Esophagus squamous epithelium (tissue), 5 donors: ENCODE data around the gene PMEPA1. TPM values are rescaled to one million over a fixed set of nuclear protein-coding genes. Genes with fewer than 3 reads are reported as not detected.

ENCODE experiments used
- DNase-seq: peaks from one replicate; lab custom pipeline; 2025; lab: John Stamatoyannopoulos, UW
- H3K27ac ChIP-seq, 4 donors: fragments of 200-600 bp; sonication (generic); one replicate each; pipeline ENCODE4 v1.5.1; 2016 to 2019; ENCODE audit warnings: mild to moderate bottlenecking in 1 of 4
- H3K27me3 ChIP-seq, 4 donors: fragments of 200-600 bp; sonication (generic); 1 replicate in 3 of 4; 2 replicates in 1 of 4; pipeline versions ENCODE4 v1.5.1 to v1.6.0; 2017 to 2021; ENCODE audit warnings: antibody characterized with exemption in 1 of 4
- H3K36me3 ChIP-seq, 3 donors: fragments of 200-600 bp; sonication (generic); one replicate each; pipeline ENCODE4 v1.5.1; 2016 to 2019
- H3K4me1 ChIP-seq, 3 donors: fragments of 200-600 bp; sonication (generic); one replicate each; pipeline ENCODE4 v1.5.1; 2017 to 2019
- H3K4me3 ChIP-seq, 4 donors: fragments of 200-600 bp; sonication (generic); 1 replicate in 3 of 4; 2 replicates in 1 of 4; pipeline ENCODE4 v1.5.1; 2016 to 2019; ENCODE audit warnings: mild to moderate bottlenecking in 2 of 4, moderate library complexity in 1 of 4
- H3K9me3 ChIP-seq, 3 donors: fragments of 200-600 bp; sonication (generic); one replicate each; pipeline ENCODE4 v1.5.1; 2016 to 2019
- POLR2A ChIP-seq, 4 donors: fragments of 450-650 bp; IDR thresholded peaks; one replicate each; pipeline ENCODE4 v1.6.1; 2017; ENCODE audit warnings: antibody characterized with exemption in 4 of 4, mild to moderate bottlenecking in 4 of 4, moderate library complexity in 3 of 4
- WGBS, 2 donors: methylation state at CpG; one replicate each; pipeline ENCODE4 v1.1.5; 2018; 5-methylcytosine and 5-hydroxymethylcytosine counted together
- intact Hi-C: fragments of 100-400 bp; cut with DNase I; formaldehyde crosslinking; loops from one replicate; pipeline ENCODE4 v1.15.0; 2022
- total RNA-seq, 4 donors: library from RNA; depleted of rRNA; stranded (reverse); fragments of >200 nt; gene quantifications; one replicate each; pipeline ENCODE4 v1.1.0, GENCODE V29; 2016
- TF ChIP-seq, protein P1 (sequence below), 6 experiments: fragments of 450-650 bp in 4 of 6; fragments of 200-600 bp in 2 of 6; sonication (generic) in 2 of 6; IDR thresholded peaks; one replicate each; pipeline ENCODE4 v1.5.1; 2016 to 2019; ENCODE audit warnings: antibody characterized with exemption in 6 of 6, mild to moderate bottlenecking in 4 of 6, moderate library complexity in 4 of 6
- donor health status: DM: yes; HTN: yes; CAD: no.

The PMEPA1 gene
- total RNA-seq, 4 donors from 2014 or later: 0.95 to 4.6 (median 2.6) TPM

DNA sequence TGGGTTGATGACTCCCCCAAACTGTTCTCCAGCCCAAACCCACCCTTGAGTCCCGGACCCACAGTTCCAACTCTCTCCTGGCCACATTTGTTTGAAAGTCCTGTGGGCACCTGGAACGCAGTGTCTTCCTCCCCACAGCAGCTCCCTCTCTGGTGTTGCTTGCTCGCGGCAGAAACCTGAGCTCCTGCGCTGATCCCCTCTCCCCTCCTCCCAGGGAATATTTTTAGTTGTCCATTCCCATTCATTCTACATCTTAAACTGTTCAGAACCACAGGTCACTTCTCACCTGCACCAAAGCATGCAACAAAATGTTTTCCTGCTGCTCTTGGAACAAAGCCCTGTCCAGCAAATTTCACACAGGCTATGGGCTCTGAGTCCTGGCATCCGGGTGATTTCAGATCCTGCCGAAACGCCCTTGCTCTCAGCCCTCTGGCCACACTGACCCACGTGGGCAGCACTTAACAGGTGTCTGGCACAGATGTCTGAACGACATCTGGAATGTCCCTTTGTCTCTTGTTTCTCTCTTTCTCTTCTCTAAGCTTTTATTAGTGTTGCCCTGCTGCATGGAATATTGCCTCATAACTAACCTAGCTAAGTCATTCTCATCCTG is 27.0 kb upstream of the PMEPA1 start:
- Histone ChIP-seq H3K4me1 (no peaks in the 10 kb centered on the region), H3K27me3 (peaks cover 0 to 8% (median 0%) of the 10 kb centered on the region in 4 donors), H3K36me3 (no peaks in the 10 kb centered on the region), H3K4me3 (no peak overlapping the region), H3K27ac (no peak overlapping the region), H3K9me3 (no peaks in the 10 kb centered on the region)
- 64% methylated on average over 10 of the region's 10 CpGs for WGBS, 2 donors
- DNase-seq: no peak
- intact Hi-C loops: no loop called here
- no peak for TF ChIP-seq POLR2A (IDR thresholded peaks at IDR 0.05)
- TF ChIP-seq, protein P1, sequence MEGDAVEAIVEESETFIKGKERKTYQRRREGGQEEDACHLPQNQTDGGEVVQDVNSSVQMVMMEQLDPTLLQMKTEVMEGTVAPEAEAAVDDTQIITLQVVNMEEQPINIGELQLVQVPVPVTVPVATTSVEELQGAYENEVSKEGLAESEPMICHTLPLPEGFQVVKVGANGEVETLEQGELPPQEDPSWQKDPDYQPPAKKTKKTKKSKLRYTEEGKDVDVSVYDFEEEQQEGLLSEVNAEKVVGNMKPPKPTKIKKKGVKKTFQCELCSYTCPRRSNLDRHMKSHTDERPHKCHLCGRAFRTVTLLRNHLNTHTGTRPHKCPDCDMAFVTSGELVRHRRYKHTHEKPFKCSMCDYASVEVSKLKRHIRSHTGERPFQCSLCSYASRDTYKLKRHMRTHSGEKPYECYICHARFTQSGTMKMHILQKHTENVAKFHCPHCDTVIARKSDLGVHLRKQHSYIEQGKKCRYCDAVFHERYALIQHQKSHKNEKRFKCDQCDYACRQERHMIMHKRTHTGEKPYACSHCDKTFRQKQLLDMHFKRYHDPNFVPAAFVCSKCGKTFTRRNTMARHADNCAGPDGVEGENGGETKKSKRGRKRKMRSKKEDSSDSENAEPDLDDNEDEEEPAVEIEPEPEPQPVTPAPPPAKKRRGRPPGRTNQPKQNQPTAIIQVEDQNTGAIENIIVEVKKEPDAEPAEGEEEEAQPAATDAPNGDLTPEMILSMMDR (IDR thresholded peaks at IDR 0.05): no peak

DNA sequence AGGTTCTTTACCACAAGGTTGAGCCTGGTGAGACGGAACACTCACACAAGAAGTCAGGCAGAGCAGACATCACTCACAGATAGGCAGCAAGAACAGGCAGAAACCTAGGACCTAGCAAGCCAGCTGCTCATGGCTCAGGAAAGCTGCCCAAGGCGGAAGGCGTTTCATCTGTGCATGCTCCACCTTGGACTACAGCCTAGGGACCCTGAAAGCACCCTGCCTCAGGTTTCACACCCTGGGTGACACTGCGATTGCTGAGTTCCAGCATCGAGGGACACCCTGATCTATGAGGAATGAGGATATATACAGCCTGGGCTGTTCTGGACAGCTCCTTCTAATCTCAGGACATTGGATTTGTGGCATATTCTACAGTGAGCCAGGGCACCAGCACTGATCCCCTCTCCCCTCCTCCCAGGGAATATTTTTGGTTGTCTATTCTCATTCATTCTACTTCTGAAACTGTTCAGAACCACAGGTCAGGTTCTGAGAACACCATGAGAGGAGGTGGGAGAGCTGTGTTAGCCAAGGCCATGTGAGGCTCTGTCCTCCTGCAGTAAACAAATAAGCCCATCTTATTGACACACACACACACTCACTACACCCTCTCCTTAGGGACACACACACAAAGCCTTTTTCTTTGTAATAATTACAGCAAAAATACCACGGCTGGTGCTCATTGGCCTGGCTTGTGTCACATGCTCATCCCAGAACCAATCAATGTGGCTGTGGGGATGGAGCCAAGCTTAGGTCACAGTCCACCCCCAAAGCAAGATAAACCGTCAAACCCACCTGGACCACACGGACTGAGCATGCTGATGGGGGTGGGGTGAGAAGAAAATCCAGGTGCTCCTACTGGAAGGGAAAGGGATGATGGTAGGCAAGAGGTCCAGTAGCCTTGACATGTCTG is 26.3 kb upstream of the PMEPA1 start:
- Histone ChIP-seq H3K9me3 (no peaks in the 10 kb centered on the region), H3K27ac (no peak overlapping the region), H3K4me1 (no peaks in the 10 kb centered on the region), H3K27me3 (peaks cover 0 to 8% (median 0%) of the 10 kb centered on the region in 4 donors), H3K36me3 (no peaks in the 10 kb centered on the region), H3K4me3 (no peak overlapping the region)
- intact Hi-C loops: no loop called here
- DNase-seq: no peak
- TF ChIP-seq, protein P1 (IDR thresholded peaks at IDR 0.05): no peak
- no peak for TF ChIP-seq POLR2A (IDR thresholded peaks at IDR 0.05)
- WGBS, 2 donors: 72 to 87% methylated on average over 4 to 7 of the region's 8 CpGs

DNA sequence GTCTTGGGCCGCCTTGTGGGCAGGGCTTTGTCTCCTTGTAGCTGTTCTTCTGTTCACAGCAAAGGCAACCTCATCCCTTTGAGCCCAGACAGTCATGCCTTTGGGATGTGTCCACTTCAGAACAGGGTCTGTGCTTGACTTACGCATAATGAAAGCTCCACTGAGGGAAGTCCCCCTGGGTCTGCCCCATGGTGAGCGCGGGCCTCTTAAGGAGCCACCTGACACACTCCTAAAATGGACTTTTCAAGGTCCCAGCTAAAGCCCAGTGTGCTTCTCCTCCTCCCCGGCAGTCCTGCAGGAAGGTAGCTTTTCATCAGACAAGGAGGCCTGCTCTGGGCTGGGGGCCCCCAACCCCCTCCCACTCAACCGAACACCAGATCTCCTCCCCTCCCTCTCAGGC is 24.9 kb upstream of the PMEPA1 start:
- no peak overlapping the region for H3K27ac ChIP-seq
- intact Hi-C loops: no loop called here
- peaks cover 0 to 6% (median 0%) of the 10 kb centered on the region in 3 donors for H3K4me1 ChIP-seq
- no peak for DNase-seq
- WGBS, 2 donors: 67 to 81% methylated on average over 1 to 5 of the region's 6 CpGs
- H3K9me3 ChIP-seq: no peaks in the 10 kb centered on the region
- H3K27me3 ChIP-seq: peaks cover 0 to 8% (median 0%) of the 10 kb centered on the region in 4 donors
- no peak overlapping the region for H3K4me3 ChIP-seq
- TF ChIP-seq, protein P1 (IDR thresholded peaks at IDR 0.05): no peak
- no peak for TF ChIP-seq POLR2A (IDR thresholded peaks at IDR 0.05)
- no peaks in the 10 kb centered on the region for H3K36me3 ChIP-seq

DNA sequence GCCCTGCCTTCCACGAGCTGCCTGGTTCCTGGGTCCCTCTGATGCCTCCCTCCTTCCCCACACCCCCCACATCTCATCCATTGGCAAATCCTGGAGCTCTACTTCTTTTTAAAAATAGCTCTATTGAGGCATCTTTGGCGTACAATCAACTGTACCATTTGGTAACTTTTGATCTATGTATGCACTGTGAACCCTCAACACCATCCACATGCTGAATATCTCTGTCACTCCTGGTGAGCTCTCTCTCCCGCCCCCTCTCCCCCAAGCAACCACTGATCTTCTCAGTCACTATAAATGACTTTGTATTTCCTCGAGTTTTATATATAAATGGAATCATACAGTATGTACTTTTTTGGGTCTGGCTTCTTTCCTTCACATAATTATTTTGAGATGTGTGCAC is 22.4 kb upstream of the PMEPA1 start:
- H3K27ac ChIP-seq: no peak overlapping the region
- no peak for DNase-seq
- H3K4me3 ChIP-seq: no peak overlapping the region
- WGBS, 2 donors: 50 to 68% methylated on average over 4 of the region's 4 CpGs
- intact Hi-C loops: no loop called here
- peaks cover 0 to 10% (median 0%) of the 10 kb centered on the region in 4 donors for H3K27me3 ChIP-seq
- H3K9me3 ChIP-seq: no peaks in the 10 kb centered on the region
- H3K36me3 ChIP-seq: no peaks in the 10 kb centered on the region
- H3K4me1 ChIP-seq: peaks cover 0 to 6% (median 0%) of the 10 kb centered on the region in 3 donors
- TF ChIP-seq, protein P1 (IDR thresholded peaks at IDR 0.05): no peak
- no peak for TF ChIP-seq POLR2A (IDR thresholded peaks at IDR 0.05)

DNA sequence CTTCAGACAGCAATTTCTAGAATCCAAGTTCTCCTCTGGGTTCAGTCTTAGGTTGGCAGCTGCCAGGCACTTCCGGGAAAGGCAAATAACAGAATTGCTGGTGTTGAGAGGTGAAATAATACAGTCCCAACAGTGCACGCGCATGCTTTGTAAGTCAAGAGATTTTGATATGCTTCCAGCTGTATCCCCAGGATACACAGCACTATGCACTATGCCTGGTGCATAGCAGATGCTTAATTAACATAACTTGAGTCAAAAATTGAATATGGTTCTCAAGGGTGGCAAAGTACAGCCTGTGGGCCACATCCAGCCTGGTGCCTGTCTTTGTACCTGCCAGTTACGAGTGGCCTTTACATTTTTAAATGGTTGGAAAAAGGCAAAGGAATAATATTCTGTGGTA is 18.9 kb upstream of the PMEPA1 start:
- H3K36me3 ChIP-seq: no peaks in the 10 kb centered on the region
- DNase-seq: no peak
- no peaks in the 10 kb centered on the region for H3K9me3 ChIP-seq
- 82 to 89% methylated on average over 4 of the region's 4 CpGs for WGBS, 2 donors
- no peak overlapping the region for H3K4me3 ChIP-seq
- intact Hi-C loops: no loop called here
- peaks cover 0 to 6% (median 0%) of the 10 kb centered on the region in 3 donors for H3K4me1 ChIP-seq
- H3K27me3 ChIP-seq: peaks cover 0 to 9% (median 0%) of the 10 kb centered on the region in 4 donors
- H3K27ac ChIP-seq: no peak overlapping the region
- no peak for TF ChIP-seq POLR2A (IDR thresholded peaks at IDR 0.05)
- TF ChIP-seq, protein P1 (IDR thresholded peaks at IDR 0.05): no peak
